LNCaP clone FGC (cell line): ENCODE results near the gene GLI3.

Experiments
- DNase-seq: peaks from one replicate; pipeline ENCODE4 v3.0.0-alpha.2; 2011; ENCODE audit warnings: low read depth
- H3K4me3 ChIP-seq: 2 replicates; pipeline ENCODE4 v1.5.1; 2011; ENCODE audit warnings: mild to moderate bottlenecking, low read depth, low read length, control low read depth
- TF ChIP-seq, protein P1 (sequence below): IDR thresholded peaks from 2 replicates; pipeline ENCODE4 v1.5.1; 2012; ENCODE audit warnings: mild to moderate bottlenecking; ENCODE audit not compliant: control insufficient read depth, insufficient read depth; ENCODE audit errors: extremely low read depth

The GLI3 gene

DNA sequence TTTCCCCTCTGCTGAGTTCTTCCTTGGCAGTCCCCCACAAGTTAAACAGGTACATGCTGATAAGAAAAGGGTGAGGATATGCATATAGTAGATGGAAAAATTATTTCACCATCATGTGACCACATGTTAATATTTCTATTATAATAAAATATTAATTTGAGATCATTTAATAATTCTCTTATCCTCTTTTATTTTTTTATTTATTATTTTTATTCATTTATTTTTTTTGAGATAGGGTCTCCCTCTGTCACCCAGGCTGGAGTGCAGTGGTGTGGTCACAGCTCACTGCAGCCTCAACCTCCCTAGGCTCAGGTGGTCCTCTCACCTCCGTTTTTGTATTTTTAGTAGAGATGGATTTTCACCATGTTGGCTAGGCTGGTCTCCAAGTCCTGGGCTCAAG, 11.6 kb upstream of the GLI3 start:
- DNase-seq: no peak
- H3K4me3 ChIP-seq: no peak overlapping the region
- TF ChIP-seq, protein P1, sequence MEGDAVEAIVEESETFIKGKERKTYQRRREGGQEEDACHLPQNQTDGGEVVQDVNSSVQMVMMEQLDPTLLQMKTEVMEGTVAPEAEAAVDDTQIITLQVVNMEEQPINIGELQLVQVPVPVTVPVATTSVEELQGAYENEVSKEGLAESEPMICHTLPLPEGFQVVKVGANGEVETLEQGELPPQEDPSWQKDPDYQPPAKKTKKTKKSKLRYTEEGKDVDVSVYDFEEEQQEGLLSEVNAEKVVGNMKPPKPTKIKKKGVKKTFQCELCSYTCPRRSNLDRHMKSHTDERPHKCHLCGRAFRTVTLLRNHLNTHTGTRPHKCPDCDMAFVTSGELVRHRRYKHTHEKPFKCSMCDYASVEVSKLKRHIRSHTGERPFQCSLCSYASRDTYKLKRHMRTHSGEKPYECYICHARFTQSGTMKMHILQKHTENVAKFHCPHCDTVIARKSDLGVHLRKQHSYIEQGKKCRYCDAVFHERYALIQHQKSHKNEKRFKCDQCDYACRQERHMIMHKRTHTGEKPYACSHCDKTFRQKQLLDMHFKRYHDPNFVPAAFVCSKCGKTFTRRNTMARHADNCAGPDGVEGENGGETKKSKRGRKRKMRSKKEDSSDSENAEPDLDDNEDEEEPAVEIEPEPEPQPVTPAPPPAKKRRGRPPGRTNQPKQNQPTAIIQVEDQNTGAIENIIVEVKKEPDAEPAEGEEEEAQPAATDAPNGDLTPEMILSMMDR: no peak

DNA sequence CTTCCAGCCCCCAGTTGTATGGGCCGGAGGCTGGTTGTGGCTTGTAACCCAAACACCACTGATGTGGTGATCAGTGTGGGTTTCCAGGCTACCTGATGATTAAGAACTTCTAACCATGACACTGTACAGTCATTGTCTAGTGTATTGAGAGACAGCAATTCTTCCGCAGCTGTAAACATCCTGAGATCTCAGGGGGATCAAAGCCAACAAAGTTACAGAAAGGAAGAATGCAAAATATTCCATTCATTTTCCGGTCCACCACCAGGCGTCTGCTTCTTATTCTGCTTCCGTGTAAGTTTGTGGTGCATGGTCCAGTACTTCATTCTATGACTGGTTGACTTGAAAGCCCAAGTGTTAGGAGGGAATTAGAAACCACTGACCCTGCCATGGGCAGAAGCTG, 10.3 kb upstream of the GLI3 start:
- TF ChIP-seq, protein P1: no peak
- DNase-seq: no peak
- H3K4me3 ChIP-seq: no peak overlapping the region

- no peak for DNase-seq
- TF ChIP-seq, protein P1: no peak
- H3K4me3 ChIP-seq: no peak overlapping the region
Observed at GRCh38 chr7:42244828-42245227, 7.8 kb upstream of the GLI3 start.

GRCh38 chr7:42242381-42242780, 5.4 kb upstream of the GLI3 start:
- H3K4me3 ChIP-seq: no peak overlapping the region
- TF ChIP-seq, protein P1: no peak

GRCh38 chr7:42241424-42241823, 4.4 kb upstream of the GLI3 start:
- TF ChIP-seq, protein P1: no peak
- DNase-seq: no peak

More at GRCh38 chr7:42242381-42242780, 5.4 kb upstream of the GLI3 start:
- no peak for DNase-seq

DNA sequence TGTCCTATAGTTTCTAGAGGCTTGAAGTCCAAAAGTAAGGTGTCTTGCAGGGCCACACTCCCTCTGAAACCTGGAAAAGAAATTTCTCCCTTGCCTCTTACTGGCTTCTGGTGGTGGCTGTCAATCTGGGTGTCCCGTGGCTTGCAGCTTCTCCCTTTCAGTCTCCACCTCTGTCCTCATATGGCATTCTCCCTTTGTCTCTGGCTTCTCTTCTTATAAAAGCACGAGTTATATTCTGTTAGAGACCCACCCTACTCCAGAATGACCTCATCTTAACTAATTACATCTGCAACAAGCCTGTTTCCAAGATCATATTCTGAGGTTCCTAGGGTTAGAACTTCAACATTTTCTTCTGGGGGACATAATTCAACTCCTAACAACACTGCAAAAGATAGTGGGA, 3.4 kb upstream of the GLI3 start:
- TF ChIP-seq, protein P1: no peak
- no peak overlapping the region for H3K4me3 ChIP-seq
- no peak for DNase-seq

More at GRCh38 chr7:42241424-42241823, 4.4 kb upstream of the GLI3 start:
- no peak overlapping the region for H3K4me3 ChIP-seq

GRCh38 chr7:42238709-42239366, 1.8 kb upstream of the GLI3 start:
- no peak for DNase-seq
- H3K4me3 ChIP-seq: no peak overlapping the region
- TF ChIP-seq, protein P1: no peak
